H1 (cell line): ENCODE data around the gene ARL14.

Experiments
- BRCA1 ChIP-seq: IDR thresholded peaks from 2 replicates; pipeline ENCODE4 v1.6.1; 2012; ENCODE audit warnings: low read depth, low read length, improper control_type of control experiment
- CHD1 ChIP-seq: IDR thresholded peaks from 2 replicates; pipeline ENCODE4 v1.6.1; 2012; ENCODE audit warnings: low read depth, low read length, improper control_type of control experiment
- JUN ChIP-seq: IDR thresholded peaks from 2 replicates; pipeline ENCODE4 v1.6.1; 2011; ENCODE audit warnings: low read depth, mild to moderate bottlenecking, improper control_type of control experiment, low read length
- KDM1A ChIP-seq: fragments of 200-600, 300-600 bp; sonication (generic); IDR thresholded peaks from 2 replicates; pipeline ENCODE4 v1.7.1; 2016; ENCODE audit warnings: mild to moderate bottlenecking, low read length, borderline replicate concordance
- POLR2A ChIP-seq, 2 experiments: IDR thresholded peaks; 1 replicate in 1 of 2; 2 replicates in 1 of 2; pipeline ENCODE4 v1.6.1; 2011; ENCODE audit warnings: low read depth in 2 of 2, low read length in 2 of 2, mild to moderate bottlenecking in 2 of 2; ENCODE audit errors: control extremely low read depth in 1 of 2
- POLR2AphosphoS5 ChIP-seq: IDR thresholded peaks from 2 replicates; pipeline ENCODE4 v1.6.1; 2011; ENCODE audit warnings: low read depth, low read length
- RFX5 ChIP-seq: IDR thresholded peaks from 2 replicates; pipeline ENCODE4 v1.6.1; 2011; ENCODE audit warnings: low read depth, low read length, improper control_type of control experiment, borderline replicate concordance
- RNF2 ChIP-seq: fragments of 200-900, 300-1000 bp; sonication (generic); IDR thresholded peaks from 2 replicates; pipeline ENCODE4 v1.7.1; 2016; ENCODE audit warnings: borderline replicate concordance, low read depth, mild to moderate bottlenecking, antibody characterized with exemption, low read length; ENCODE audit not compliant: poor library complexity, severe bottlenecking; ENCODE audit errors: missing control alignments
- TAF1 ChIP-seq: IDR thresholded peaks from 2 replicates; pipeline ENCODE4 v1.6.1; 2011; ENCODE audit warnings: mild to moderate bottlenecking, low read depth, low read length
- YY1 ChIP-seq: IDR thresholded peaks from 2 replicates; pipeline ENCODE4 v1.6.1; 2011; ENCODE audit warnings: low read depth, mild to moderate bottlenecking, low read length
- TF ChIP-seq, protein P1 (sequence below), 3 experiments: IDR thresholded peaks; 1 replicate in 2 of 3; 2 replicates in 1 of 3; pipeline versions ENCODE4 v1.5.1 to v1.6.1; 2011; ENCODE audit warnings: low read length in 3 of 3, mild to moderate bottlenecking in 3 of 3, inconsistent platforms in 2 of 3, low read depth in 1 of 3, moderate library complexity in 1 of 3; ENCODE audit not compliant: insufficient read depth in 1 of 3; ENCODE audit errors: control extremely low read depth in 1 of 3

- no peak for TF ChIP-seq YY1
- TF ChIP-seq, protein P1, sequence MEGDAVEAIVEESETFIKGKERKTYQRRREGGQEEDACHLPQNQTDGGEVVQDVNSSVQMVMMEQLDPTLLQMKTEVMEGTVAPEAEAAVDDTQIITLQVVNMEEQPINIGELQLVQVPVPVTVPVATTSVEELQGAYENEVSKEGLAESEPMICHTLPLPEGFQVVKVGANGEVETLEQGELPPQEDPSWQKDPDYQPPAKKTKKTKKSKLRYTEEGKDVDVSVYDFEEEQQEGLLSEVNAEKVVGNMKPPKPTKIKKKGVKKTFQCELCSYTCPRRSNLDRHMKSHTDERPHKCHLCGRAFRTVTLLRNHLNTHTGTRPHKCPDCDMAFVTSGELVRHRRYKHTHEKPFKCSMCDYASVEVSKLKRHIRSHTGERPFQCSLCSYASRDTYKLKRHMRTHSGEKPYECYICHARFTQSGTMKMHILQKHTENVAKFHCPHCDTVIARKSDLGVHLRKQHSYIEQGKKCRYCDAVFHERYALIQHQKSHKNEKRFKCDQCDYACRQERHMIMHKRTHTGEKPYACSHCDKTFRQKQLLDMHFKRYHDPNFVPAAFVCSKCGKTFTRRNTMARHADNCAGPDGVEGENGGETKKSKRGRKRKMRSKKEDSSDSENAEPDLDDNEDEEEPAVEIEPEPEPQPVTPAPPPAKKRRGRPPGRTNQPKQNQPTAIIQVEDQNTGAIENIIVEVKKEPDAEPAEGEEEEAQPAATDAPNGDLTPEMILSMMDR (IDR thresholded peaks at IDR 0.05; ENCODE audit: control extremely low read depth in 1 of 3, insufficient read depth in 1 of 3, low read depth in 1 of 3, low read length in 3 of 3), result no peak
- TF ChIP-seq CHD1, result no peak
- TF ChIP-seq POLR2A (IDR thresholded peaks at IDR 0.05; ENCODE audit: control extremely low read depth in 1 of 2, low read depth in 2 of 2, low read length in 2 of 2), result no peak
- TF ChIP-seq RNF2, result no peak
- TF ChIP-seq JUN, result no peak
- TF ChIP-seq BRCA1, result no peak
- no peak for TF ChIP-seq RFX5
- TF ChIP-seq TAF1, result no peak
- TF ChIP-seq KDM1A, result no peak
- no peak for TF ChIP-seq POLR2AphosphoS5
Measured at GRCh38 chr3:160667452-160667851, 9.5 kb upstream of the ARL14 start.
